NCI-H2196 treated with DMSO at 0.1 percent for 48 hours (cell line): ENCODE results near the gene SEC14L1.

Source experiments
- DNase-seq: peaks from one replicate; lab custom pipeline; 2025; ENCODE audit not compliant: unreplicated experiment; lab: John Stamatoyannopoulos, UW

The SEC14L1 gene

DNA sequence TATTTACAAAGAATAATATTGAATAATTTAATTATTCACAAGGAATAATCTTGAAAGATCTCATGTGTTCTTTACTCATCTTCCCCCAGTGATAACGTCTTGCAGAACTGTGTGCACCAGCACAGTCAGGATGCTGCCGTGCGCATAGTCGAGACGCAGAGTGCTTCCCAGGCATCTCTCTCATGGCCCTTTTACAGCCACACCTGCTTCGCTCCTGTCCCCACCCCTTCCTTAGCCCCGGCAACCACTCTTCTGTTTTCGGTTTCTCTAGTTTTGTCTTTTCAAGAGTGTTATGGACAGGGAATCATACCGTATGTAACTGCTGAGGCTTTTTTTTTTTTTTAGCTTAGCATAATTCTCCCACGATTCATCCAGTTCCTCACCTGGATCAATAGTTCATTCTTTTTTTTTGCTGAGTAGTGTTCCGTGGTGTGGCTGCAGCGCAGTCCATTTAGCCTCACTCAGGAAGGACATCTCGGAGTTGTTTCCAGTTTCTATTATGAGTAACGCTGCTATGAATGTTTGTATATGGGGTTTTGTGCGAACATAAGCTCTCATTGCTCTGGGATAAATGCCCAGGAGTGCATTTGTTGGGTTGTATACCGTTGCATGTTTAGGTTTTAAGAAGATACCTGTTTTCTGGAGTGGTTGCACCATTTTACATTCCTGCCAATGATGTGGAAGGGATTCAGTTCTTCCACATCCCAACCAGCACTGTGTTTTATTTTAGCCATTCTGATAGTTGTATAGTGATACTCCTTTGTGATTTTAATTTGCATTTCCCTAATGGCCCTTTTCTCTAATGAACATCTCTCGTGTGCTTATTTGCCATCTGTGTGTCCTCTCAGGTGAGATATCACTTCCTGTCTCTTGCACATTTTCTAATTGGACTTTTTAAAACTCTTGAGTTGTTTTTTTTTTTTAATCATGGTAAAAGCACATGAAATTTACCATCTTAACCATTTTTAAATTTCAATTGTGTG, 47.6 kb downstream of the SEC14L1 start:
- DNase-seq, result no peak

DNA sequence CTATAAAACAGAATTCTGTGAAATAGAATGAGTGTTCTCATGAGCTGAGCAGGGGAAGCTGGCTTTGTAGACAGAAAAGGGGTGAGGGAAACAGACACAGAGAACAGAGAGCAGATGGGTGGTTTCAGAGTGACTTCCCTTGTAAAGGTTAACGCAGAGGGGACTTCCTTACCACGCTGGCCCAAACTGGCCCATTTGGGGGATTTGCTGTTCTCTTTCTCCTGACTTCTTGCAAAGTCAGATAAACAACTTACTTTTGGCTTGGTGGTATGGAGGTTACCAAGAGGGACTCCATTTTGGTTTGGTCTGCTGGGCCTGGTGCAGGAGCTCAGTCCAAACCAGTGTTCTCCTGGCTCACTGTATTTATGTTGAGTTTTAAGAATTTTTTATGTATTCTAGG, 48.4 kb downstream of the SEC14L1 start:
- DNase-seq, result no peak

DNA sequence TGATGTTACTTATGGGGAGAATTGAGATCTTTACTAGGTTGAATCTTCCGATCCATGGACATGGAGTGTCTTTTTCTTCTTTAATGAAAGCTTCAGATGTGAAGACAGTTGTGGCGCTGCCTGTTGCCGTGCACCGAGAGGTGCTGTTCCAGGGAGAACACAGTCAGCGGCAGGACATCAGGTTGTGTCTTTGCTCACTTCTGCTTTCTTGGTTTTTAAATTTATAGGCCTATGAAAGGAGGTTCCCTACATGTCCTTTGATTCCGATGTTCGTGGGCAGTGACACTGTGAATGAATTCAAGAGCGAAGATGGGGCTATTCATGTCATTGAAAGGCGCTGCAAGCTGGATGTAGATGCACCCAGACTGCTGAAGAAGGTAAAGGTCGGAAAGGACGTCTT, 49.8 kb downstream of the SEC14L1 start:
- no peak for DNase-seq

DNA sequence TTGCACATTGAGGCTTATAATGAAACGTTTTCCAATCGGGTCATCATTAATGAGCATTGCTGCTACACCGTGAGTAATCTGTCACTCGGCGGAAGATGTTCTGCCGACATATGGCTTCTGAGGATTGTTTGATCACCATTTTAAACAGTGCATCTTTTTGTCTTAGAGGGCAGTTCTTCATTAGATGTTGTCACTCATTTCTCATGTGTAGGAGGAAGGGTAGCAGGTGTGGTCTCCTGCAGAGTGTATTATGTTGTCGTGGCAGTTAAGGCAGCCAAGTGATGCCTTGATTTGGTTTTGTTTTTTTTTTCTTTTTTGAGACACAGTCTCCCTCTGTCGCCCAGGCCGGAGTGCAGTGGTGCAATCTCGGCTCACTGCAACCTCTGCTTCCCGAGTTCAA, 50.5 kb downstream of the SEC14L1 start:
- DNase-seq, result no peak

DNA sequence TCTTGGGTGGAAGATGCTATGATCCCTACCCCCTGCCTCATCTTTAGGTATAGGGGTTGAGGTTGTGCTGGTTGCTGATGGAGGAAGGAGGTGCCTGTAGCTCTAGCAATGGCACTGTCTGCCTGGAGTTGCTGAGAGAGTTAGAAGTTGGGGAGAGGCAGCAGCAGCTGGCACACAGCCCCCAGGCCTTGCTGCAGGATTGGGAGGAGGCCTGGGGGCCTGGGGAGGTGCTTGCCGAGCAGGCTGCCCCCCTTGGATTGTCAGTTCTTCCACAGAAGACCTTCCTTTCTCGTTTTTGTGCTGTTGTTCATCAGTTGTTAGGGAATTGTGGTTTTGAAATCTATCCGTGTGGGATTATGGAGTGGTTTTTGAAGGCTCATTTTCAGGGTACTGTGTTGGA, 52.9 kb downstream of the SEC14L1 start:
- DNase-seq, result no peak

GRCh38 chr17:77194179-77194578, 53.4 kb downstream of the SEC14L1 start:
- DNase-seq, result no peak

DNA sequence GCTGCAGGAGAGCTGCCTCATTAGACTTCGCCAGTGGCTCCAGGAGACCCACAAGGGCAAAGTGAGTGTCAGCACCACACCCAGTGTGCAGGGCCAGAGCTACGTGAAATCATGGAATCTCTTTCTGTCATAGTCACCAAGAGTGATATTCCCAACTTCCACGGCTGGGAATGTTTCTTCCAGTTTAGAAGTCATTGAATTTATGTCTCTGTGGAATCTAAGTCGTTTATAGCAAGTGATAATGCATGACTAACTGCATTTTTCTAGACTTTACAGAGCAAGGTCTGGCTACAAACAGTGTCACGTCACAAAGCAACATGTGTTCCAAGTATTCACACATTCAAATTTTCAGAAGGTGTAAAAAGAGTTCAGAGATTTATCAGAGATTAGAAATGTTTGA, 55.5 kb downstream of the SEC14L1 start:
- DNase-seq, result no peak

DNA sequence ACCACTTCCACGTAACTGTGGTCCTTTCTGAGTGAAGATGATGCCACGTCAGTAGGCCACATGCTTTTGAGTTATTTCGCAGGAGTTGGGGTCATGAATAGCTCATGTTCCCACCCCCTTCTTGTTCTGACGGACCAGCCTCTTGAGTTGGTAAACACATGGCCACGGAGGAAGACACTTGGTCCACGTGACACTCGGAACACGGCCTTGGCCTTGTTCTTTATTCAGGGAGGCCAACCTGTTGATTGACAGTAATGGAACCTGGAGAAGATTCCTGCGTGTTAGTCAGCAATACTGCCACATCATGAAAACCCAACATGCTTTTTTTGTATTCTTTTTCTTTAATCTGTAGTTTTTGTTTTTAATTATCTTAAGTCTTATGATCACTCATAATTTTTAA, 56.3 kb downstream of the SEC14L1 start:
- no peak for DNase-seq

DNA sequence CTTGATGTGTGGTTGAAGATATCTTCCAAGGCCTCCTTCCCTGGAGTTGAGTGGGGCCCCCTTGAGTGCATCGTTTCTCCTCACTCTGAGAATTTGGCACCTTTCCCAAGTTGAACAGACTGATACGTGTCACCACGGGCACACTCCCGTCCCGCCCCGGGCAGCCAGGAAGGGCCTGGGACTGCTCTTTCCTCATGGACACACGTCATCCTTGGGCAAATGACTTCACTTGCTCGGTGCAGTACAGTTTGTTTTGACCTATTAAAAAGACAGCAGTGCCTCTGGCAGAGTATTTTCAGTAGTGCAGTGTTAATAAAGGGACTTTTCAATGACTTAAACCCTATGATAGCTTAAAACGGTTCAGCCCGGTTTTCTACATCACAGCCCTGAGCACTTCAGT, 59.9 kb downstream of the SEC14L1 start:
- DNase-seq, result no peak

- DNase-seq, result no peak
Observed at GRCh38 chr17:77203436-77203835, 62.7 kb downstream of the SEC14L1 start.

DNA sequence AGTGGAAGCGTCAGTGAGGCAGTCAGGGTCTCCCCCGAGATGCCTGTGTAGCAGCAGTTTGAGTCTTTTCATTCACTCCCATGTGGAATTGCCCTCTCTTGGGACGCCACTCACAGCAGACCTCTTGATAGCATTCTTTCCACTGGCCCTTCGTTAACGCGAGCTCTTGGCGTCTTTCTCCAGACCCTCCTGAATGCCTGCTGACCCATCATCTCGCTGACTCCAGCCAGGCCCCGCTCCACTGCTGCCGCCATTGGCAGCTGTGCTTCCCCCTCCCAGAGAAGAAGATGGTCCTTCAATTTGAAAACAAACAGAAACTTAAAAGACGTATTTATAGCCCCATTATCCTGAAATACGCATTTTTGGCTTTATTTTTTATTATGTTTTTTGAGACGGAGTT, 63.1 kb downstream of the SEC14L1 start:
- no peak for DNase-seq

DNA sequence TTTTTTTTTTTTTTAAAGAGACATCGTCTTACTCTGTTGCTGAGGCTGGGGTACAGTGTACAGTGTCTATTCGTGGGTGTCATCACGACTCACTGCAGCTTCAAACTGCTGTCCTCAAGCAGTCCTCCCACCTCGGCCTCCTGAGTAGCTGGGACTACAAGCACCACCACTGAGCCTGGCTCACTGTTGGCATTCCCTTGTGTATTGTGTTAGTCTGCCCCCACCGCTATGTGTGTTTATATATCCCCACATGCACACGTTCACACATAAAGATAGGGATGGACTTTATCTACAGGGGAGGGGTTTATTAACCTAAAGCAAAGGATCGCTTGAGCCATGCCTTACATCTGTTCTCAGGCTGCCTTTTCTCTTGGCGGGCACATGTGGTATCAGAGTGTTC, 63.8 kb downstream of the SEC14L1 start:
- DNase-seq, result no peak

- no peak for DNase-seq
Observed at GRCh38 chr17:77205396-77206125, 64.8 kb downstream of the SEC14L1 start.

DNA sequence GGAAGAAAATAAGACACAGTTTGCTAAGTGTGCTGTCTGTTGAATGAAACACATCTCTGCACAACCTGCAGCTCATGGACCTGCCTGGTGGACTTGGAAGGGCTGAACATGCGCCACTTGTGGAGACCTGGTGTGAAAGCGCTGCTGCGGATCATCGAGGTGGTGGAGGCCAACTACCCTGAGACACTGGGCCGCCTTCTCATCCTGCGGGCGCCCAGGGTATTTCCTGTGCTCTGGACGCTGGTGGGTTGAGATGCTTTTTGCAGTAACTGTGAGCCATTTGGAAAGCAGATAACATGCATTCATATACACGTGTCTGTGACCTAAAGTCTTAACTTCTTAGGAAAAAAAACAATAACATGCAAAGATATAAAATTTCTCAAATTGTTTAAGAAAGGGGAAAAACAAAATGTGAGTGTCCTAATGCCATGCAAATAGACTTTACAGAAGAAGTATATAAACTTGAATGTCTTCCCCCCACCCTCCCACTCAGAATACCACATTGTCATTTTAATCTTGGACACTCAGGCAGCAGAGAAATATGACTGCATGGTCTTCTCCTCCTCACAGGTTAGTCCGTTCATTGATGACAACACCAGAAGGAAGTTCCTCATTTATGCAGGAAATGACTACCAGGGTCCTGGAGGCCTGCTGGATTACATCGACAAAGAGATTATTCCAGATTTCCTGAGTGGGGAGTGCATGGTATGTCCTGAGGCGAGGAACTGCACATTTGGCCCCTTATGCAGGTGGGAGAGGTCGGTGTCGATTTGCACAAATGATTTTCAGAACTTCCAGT, 65.6 kb downstream of the SEC14L1 start:
- no peak for DNase-seq

- DNase-seq, result no peak
Observed at GRCh38 chr17:77207689-77208216, 67.0 kb downstream of the SEC14L1 start.

DNA sequence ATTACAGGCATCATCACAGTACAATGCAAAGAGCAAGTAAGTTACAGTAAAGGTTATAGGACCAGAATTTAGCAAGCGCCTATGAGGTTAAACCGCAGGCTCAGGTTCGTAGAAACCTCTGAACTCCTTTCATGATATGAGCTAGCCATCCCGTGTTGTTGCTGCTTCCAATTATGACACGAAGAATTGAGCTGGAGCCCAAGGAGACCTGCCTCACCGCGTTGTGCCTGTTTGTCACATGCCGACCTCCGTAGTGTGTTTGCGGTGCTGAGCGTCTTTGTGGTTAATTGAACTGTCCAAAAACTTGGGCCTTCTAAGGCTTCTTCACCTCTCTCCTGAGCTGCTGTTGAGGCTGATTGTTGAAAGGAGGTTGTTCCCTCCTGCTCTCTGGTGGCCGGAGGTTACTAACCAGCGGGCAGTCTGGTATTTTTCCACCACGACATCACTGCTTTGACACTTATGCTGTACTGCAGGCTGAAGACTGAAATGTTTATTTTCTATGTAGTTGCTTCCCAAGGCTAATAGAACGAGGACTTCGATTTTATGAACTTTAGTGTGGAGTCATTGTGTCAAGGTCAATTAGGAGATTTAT, 67.5 kb downstream of the SEC14L1 start:
- peak; percentile 62 for DNase-seq

DNA sequence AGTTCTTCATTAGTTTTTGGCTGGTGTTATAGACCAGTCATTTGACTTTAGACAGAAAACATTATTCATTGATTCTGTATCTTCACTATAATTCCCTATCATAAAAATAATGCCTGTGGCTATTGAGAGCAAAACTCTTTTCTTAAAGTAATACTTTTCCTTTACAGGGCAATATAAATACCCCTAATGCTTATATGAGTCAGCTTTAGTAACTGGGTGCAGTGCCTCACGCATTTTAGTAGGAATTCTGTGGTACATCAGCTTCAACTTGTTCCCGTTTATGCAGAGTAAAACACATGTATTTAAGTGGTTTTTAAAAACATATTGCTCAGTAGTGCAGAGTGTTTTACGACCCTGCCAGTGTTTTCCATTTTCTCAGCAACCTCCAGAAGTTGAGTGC, 68.1 kb downstream of the SEC14L1 start:
- DNase-seq, result no peak

DNA sequence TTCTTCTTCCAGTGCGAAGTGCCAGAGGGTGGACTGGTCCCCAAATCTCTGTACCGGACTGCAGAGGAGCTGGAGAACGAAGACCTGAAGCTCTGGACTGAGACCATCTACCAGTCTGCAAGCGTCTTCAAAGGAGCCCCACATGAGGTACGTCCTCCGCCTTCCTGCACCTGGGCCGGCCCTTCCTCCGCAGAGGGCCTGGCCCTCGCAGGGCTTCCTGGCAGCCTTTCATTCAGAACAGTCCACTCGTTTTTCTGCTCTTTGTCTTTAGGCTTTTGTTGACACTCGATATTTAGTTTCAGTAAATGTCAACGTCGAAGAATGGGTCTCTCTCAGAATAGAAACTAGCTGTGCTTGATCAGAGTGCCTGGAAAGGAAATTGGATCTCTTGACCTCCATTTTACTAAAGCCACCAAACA, 68.6 kb downstream of the SEC14L1 start:
- DNase-seq, result peak; percentile 96

- DNase-seq, result peak; percentile 61
Observed at GRCh38 chr17:77210331-77210730, 69.6 kb downstream of the SEC14L1 start.

DNA sequence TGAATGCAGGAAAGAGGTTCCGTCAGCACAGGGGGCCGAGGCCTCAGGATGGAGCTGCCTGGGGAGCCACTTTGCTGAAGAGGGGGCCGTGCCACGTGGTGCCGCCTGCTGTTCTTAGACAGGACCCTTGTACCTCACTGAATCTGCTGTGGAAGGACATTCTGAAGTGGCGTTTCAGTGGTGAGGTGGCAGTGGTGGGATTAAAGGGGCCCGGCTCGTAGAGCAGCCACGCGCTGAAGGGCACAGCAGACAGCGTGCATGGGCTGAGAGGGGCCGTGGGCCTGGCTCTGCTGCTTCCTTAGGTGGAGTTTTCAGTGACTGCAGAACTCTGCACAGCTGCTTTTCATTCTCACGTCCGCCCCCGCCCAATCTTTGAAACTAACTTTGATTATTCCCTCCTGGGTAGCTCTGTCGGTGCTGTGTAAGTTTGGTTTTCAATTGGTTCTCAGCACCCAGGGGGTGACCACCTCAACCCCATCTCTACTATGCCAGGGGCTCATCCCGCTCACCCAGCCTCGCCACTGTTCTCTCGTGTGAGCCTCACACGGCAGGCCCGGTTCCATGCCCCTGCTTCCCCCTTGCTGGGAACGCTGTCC, 70.3 kb downstream of the SEC14L1 start:
- DNase-seq, result no peak
